ENCODE measurements around the gene PPP2R2D. TPM values are rescaled to one million over a fixed set of nuclear protein-coding genes. Genes with fewer than 3 reads are reported as not detected.
A peak's percentile ranks its signal among the peaks of the same experiment; 100 is the strongest.
"Not testable (repeated sequence)": the region's sequence is repeated elsewhere in the genome, so short reads cannot be mapped to it uniquely, and the experiment has no call there.

The PPP2R2D gene
- total RNA-seq, 1 experiment from 2014 or later: 40.3 TPM

DNA sequence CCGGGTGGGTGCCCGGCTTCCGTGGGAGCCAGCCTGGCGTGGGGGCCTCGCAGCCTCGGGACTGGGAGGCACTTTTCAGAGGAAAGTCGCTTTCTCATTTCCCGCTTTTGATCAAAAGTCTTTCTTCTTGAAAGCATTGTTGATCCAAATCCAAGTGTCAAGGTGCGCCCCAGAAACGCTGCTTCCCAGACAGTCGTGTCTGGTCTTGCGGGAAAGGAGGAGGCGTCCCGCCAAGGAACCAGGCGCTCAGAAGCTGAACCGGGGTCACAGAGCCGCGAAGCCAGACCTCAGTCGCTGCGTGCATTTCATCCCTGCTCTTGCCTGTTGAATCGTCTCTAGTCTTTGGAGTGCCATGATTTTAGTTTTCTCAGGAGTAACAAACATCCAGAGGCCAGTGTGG lies 82.0 kb downstream of the PPP2R2D start:
- BruUV-seq (replicated peaks): no TSS peak
- intact Hi-C loops (cut with micrococcal nuclease): loop anchor here (5.0 kb wide), 3 partner anchors 40 to 95 kb away; partner anchors contain the start of gene PPP2R2D

DNA sequence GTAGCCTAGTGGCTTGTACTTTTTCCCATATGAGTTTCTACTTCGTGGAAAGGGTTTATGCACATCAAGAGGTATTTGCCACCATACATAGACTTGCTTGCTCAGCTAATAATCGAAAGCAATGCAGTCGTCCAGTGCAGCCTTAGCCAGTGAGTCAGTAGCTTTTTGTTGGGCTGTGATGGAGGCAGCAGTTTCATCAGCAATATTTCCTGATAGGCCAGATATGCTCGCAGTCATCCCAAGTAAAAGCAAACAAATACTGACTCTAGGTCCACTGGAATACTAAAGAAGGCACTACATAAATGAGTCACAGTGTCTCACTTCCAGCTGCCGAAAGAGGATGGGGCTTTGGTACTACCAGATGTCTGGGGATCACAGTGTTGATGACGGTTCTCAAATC lies 83.0 kb downstream of the PPP2R2D start:
- peak overlapping the region; percentile 74; the same call in 1 of the 2 replicates for H3K4me3 ChIP-seq (ENCODE audit: low read length)
- peaks cover 40% of the 10 kb centered on the region for H3K79me2 ChIP-seq (ENCODE audit: low read length)
- ChIA-PET CTCF (interaction anchor here (1.1 kb wide), 1 partner anchor 18 kb away, joined by 3 read pairs; no protein-coding TSS in a partner anchor), POLR2A (ENCODE audit: unreplicated experiment) (no interaction called here)
- intact Hi-C loops (cut with micrococcal nuclease): loop anchor here (5.0 kb wide), 3 partner anchors 39 to 96 kb away; partner anchors contain the start of gene PPP2R2D
- H3K36me3 ChIP-seq (ENCODE audit: low read depth, low read length): no peaks in the 10 kb centered on the region
- TF ChIP-seq EZH2 (IDR thresholded peaks at IDR 0.05; ENCODE audit: low read length, unreplicated experiment) (no peak), EZH2phosphoT487 (IDR thresholded peaks at IDR 0.05; ENCODE audit: borderline replicate concordance, low read length) (no peak)
- TF ChIP-seq, protein P1, sequence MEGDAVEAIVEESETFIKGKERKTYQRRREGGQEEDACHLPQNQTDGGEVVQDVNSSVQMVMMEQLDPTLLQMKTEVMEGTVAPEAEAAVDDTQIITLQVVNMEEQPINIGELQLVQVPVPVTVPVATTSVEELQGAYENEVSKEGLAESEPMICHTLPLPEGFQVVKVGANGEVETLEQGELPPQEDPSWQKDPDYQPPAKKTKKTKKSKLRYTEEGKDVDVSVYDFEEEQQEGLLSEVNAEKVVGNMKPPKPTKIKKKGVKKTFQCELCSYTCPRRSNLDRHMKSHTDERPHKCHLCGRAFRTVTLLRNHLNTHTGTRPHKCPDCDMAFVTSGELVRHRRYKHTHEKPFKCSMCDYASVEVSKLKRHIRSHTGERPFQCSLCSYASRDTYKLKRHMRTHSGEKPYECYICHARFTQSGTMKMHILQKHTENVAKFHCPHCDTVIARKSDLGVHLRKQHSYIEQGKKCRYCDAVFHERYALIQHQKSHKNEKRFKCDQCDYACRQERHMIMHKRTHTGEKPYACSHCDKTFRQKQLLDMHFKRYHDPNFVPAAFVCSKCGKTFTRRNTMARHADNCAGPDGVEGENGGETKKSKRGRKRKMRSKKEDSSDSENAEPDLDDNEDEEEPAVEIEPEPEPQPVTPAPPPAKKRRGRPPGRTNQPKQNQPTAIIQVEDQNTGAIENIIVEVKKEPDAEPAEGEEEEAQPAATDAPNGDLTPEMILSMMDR (conservative IDR thresholded peaks at IDR 0.05; ENCODE audit: low read depth, low read length): no peak
- peaks cover 20% of the 10 kb centered on the region for H4K20me1 ChIP-seq (ENCODE audit: low read length)
- no peak overlapping the region for H3K9ac ChIP-seq (ENCODE audit: low read length)
- H2AFZ ChIP-seq (ENCODE audit: low read length): no peak overlapping the region
- DNase-seq: peak; percentile 86
- no TSS peak for BruUV-seq (replicated peaks)
- H3K9me2 ChIP-seq (replicated peaks; ENCODE audit: low read length): no peaks in the 10 kb centered on the region
- peak overlapping the region; percentile 84 for H3K4me2 ChIP-seq (ENCODE audit: low read length)
- H3F3A ChIP-seq (ENCODE audit: low read length, unreplicated experiment): no peaks in the 10 kb centered on the region
- no peaks in the 10 kb centered on the region for H3K9me3 ChIP-seq (ENCODE audit: low read length)
- ATAC-seq: peak; percentile 65
- H3K27ac ChIP-seq (ENCODE audit: low read length): no peak overlapping the region
- no peaks in the 10 kb centered on the region for H3K27me3 ChIP-seq (ENCODE audit: low read length)
- peaks cover 24% of the 10 kb centered on the region for H3K4me1 ChIP-seq (ENCODE audit: insufficient read depth, low read length)

More for the DNA sequence above, 82.0 kb downstream of the PPP2R2D start:
- Histone ChIP-seq H3K79me2 (ENCODE audit: low read length) (peaks cover 50% of the 10 kb centered on the region), H3K9me3 (ENCODE audit: low read length) (no peaks in the 10 kb centered on the region), H3K9me2 (replicated peaks; ENCODE audit: low read length) (no peaks in the 10 kb centered on the region), H3K36me3 (ENCODE audit: low read depth, low read length) (no peaks in the 10 kb centered on the region), H2AFZ (ENCODE audit: low read length) (no peak overlapping the region), H3K27ac (ENCODE audit: low read length) (no peak overlapping the region), H3K4me3 (ENCODE audit: low read length) (peak overlapping the region; percentile 74), H3F3A (ENCODE audit: low read length, unreplicated experiment) (no peaks in the 10 kb centered on the region), H3K4me2 (ENCODE audit: low read length) (peak overlapping the region; percentile 84), H4K20me1 (ENCODE audit: low read length) (peaks cover 30% of the 10 kb centered on the region), H3K9ac (ENCODE audit: low read length) (no peak overlapping the region), H3K4me1 (ENCODE audit: insufficient read depth, low read length) (peaks cover 31% of the 10 kb centered on the region), H3K27me3 (ENCODE audit: low read length) (no peaks in the 10 kb centered on the region)
- ATAC-seq: no peak
- CTCF ChIA-PET: no interaction called here
- TF ChIP-seq EZH2 (IDR thresholded peaks at IDR 0.05; ENCODE audit: low read length, unreplicated experiment): no peak
- TF ChIP-seq, protein P1 (conservative IDR thresholded peaks at IDR 0.05; ENCODE audit: low read depth, low read length): no peak
- TF ChIP-seq EZH2phosphoT487 (IDR thresholded peaks at IDR 0.05; ENCODE audit: borderline replicate concordance, low read length): no peak
- DNase-seq: no peak
- POLR2A ChIA-PET (ENCODE audit: unreplicated experiment): no interaction called here

DNA sequence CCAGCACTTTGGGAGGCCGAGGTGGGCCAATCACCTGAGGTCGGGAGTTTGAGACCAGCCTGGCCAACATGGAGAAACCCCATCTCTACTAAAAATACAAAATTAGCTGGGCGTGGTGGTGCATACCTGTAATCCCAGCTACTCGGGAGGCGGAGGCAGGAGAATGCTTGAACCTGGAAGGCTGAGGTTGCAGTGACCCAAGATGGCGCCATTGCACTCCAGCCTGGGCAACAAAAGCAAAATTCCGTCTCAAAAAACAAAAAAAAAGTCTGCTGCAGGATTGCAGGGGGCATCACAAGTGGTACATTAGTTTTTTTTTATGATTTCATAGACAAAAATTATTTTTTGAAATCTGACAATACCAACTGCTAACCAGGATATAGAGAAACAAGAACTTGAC lies 86.0 kb downstream of the PPP2R2D start:
- H3K27ac ChIP-seq (ENCODE audit: low read length); H3K9me3 ChIP-seq (ENCODE audit: low read length); H2AFZ ChIP-seq (ENCODE audit: low read length); POLR2A ChIA-PET (ENCODE audit: unreplicated experiment); ATAC-seq; H3K9me2 ChIP-seq (replicated peaks; ENCODE audit: low read length); BruUV-seq (replicated peaks); H3F3A ChIP-seq (ENCODE audit: low read length, unreplicated experiment); H3K4me3 ChIP-seq (ENCODE audit: low read length); intact Hi-C loops (cut with micrococcal nuclease); H3K36me3 ChIP-seq (ENCODE audit: low read depth, low read length); H3K9ac ChIP-seq (ENCODE audit: low read length); DNase-seq; H3K27me3 ChIP-seq (ENCODE audit: low read length); H4K20me1 ChIP-seq (ENCODE audit: low read length); H3K4me2 ChIP-seq (ENCODE audit: low read length); CTCF ChIA-PET: not testable (repeated sequence)
- Histone ChIP-seq H3K4me1 (ENCODE audit: insufficient read depth, low read length) (peaks cover 16% of the 10 kb centered on the region), H3K79me2 (ENCODE audit: low read length) (peaks cover 10% of the 10 kb centered on the region; the same call in 1 of the 2 replicates)

DNA sequence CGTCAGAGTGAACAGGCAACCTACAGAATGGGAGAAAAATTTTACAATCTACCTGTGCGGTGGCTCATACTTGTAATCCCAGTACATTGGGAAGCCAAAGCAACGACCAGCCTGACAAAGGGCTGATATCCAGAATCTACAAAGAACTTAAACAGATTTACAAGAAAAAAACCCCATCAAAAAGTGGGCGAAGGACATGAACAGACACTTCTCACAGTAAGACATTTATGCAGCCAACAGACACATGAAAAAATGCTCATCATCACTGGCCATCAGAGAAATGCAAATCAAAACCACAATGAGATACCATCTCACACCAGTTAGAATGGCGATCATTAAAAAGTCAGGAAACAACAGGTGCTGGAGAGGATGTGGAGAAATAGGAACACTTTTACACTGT lies 86.5 kb downstream of the PPP2R2D start:
- BruUV-seq (replicated peaks); H3K27ac ChIP-seq (ENCODE audit: low read length); H3K9me2 ChIP-seq (replicated peaks; ENCODE audit: low read length); H3K36me3 ChIP-seq (ENCODE audit: low read depth, low read length); CTCF ChIA-PET; H3K27me3 ChIP-seq (ENCODE audit: low read length); intact Hi-C loops (cut with micrococcal nuclease); H3K79me2 ChIP-seq (ENCODE audit: low read length); DNase-seq; POLR2A ChIA-PET (ENCODE audit: unreplicated experiment); H3K9ac ChIP-seq (ENCODE audit: low read length); ATAC-seq; H4K20me1 ChIP-seq (ENCODE audit: low read length); H3K4me3 ChIP-seq (ENCODE audit: low read length); H3F3A ChIP-seq (ENCODE audit: low read length, unreplicated experiment); H3K9me3 ChIP-seq (ENCODE audit: low read length); H3K4me2 ChIP-seq (ENCODE audit: low read length); H2AFZ ChIP-seq (ENCODE audit: low read length): not testable (repeated sequence)
- peaks cover 16% of the 10 kb centered on the region for H3K4me1 ChIP-seq (ENCODE audit: insufficient read depth, low read length)

DNA sequence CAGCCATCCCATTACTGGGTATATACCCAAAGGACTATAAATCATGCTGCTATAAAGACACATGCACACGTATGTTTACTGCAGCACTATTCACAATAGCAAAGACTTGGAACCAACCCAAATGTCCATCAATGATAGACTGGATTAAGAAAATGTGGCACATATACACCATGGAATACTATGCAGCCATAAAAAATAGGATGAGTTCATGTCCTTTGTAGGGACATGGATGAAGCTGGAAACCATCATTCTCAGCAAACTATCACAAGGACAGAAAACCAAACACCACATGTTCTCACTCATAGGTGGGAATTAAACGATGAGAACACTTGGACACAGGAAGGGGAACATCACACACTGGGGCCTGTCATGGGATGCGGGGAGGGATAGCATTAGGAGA lies 87.0 kb downstream of the PPP2R2D start:
- H3K36me3 ChIP-seq (ENCODE audit: low read depth, low read length); intact Hi-C loops (cut with micrococcal nuclease); ATAC-seq; BruUV-seq (replicated peaks); H3K4me2 ChIP-seq (ENCODE audit: low read length); H3K9me3 ChIP-seq (ENCODE audit: low read length); H3K79me2 ChIP-seq (ENCODE audit: low read length); H3K4me3 ChIP-seq (ENCODE audit: low read length); H3K9ac ChIP-seq (ENCODE audit: low read length); H3K27ac ChIP-seq (ENCODE audit: low read length); H3K27me3 ChIP-seq (ENCODE audit: low read length); H3F3A ChIP-seq (ENCODE audit: low read length, unreplicated experiment); CTCF ChIA-PET; H3K9me2 ChIP-seq (replicated peaks; ENCODE audit: low read length); POLR2A ChIA-PET (ENCODE audit: unreplicated experiment); DNase-seq; H2AFZ ChIP-seq (ENCODE audit: low read length); H4K20me1 ChIP-seq (ENCODE audit: low read length): not testable (repeated sequence)
- H3K4me1 ChIP-seq (ENCODE audit: insufficient read depth, low read length): peaks cover 14% of the 10 kb centered on the region

Measured in PC-3 (cell line).